K562 (cell line): ENCODE measurements around the gene SPRYD3. TPM values are rescaled to one million over a fixed set of nuclear protein-coding genes. Genes with fewer than 3 reads are reported as not detected.

ENCODE experiments used
- ATAC-seq: fragments of 200-7000 bp; cut with Tn5 transposase; 3 replicates; pipeline ENCODE4 v1.9.1; 2020; ENCODE audit warnings: moderate library complexity
- BruUV-seq: library from RNA; stranded (reverse); fragments of 400-500 nt; replicated peaks from 2 replicates; lab custom pipeline; 2021; lab: Mats Ljungman, UMichigan
- CTCF ChIA-PET: fragments of 300-600 bp; formaldehyde crosslinking; extraction: SDS; loops from one replicate; lab custom pipeline; 2021; ENCODE audit warnings: low intra/inter-chr PET ratio; lab: Yijun Ruan, JAX
- POLR2A ChIA-PET: fragments of 300-600, 350-650 bp; sonication (Branson Sonifier 250); formaldehyde crosslinking; extraction: SDS; loops from one replicate; lab custom pipeline; 2021; ENCODE audit warnings: antibody characterized with exemption, inconsistent platforms; lab: Yijun Ruan, JAX
- DNase-seq, 4 experiments: peaks; one replicate each; pipeline versions ENCODE4 v3.0.0 to v3.0.0-alpha.2; 2011 to 2018; ENCODE audit warnings: low spot score in 3 of 4, mixed read lengths in 3 of 4; ENCODE audit errors: extremely low read depth in 1 of 4
- FAIRE-seq: peaks from 2 replicates; lab custom pipeline; 2011; peaks lifted over from hg19 to GRCh38; lab: Jason Lieb, UNC
- H2AFZ ChIP-seq: 2 replicates; pipeline ENCODE4 v1.6.0; 2011; ENCODE audit warnings: low read depth, low read length, control low read depth, inconsistent platforms
- H3K27ac ChIP-seq: fragments of 200-600 bp; 3 replicates; pipeline ENCODE4 v1.8.0; 2011; ENCODE audit warnings: low read depth, mild to moderate bottlenecking, control low read depth, inconsistent platforms, low read length, moderate library complexity, mixed read lengths; ENCODE audit errors: extremely low read depth
- H3K27me3 ChIP-seq, 2 experiments: fragments of 300-600 bp in 1 of 2; 2 replicates in 1 of 2; 3 replicates in 1 of 2; pipeline versions ENCODE4 v1.6.0 to v1.8.0; 2011; ENCODE audit warnings: inconsistent platforms in 2 of 2, low read length in 2 of 2, mild to moderate bottlenecking in 1 of 2, mixed read lengths in 1 of 2, moderate library complexity in 1 of 2; ENCODE audit not compliant: control insufficient read depth in 2 of 2, insufficient read depth in 2 of 2
- H3K36me3 ChIP-seq: fragments of 300-600 bp; 3 replicates; pipeline ENCODE4 v1.8.0; 2011; ENCODE audit warnings: mild to moderate bottlenecking, low read length, inconsistent platforms; ENCODE audit not compliant: control insufficient read depth, insufficient read depth
- H3K4me1 ChIP-seq, 2 experiments: fragments of 200-600 bp in 1 of 2; replicated peaks in 1 of 2; 2 replicates in 1 of 2; 3 replicates in 1 of 2; pipeline versions ENCODE4 v1.5.1 to v1.8.0; 2011; ENCODE audit warnings: inconsistent platforms in 2 of 2, low read length in 2 of 2, mild to moderate bottlenecking in 1 of 2, mixed read lengths in 1 of 2, moderate library complexity in 1 of 2; ENCODE audit not compliant: control insufficient read depth in 2 of 2, insufficient read depth in 2 of 2
- H3K4me2 ChIP-seq: 2 replicates; pipeline ENCODE4 v1.6.1; 2011; ENCODE audit warnings: low read length, control low read depth, inconsistent platforms, mixed read lengths; ENCODE audit not compliant: insufficient read depth
- H3K4me3 ChIP-seq: fragments of 200-600 bp; sonication (generic), shearing (Covaris generic); 2 replicates; pipeline ENCODE4 v1.5.1; 2016; ENCODE audit warnings: control low read depth, inconsistent platforms
- H3K79me2 ChIP-seq: fragments of 200-600 bp; 3 replicates; pipeline ENCODE4 v1.8.0; 2011; ENCODE audit warnings: low read length, inconsistent platforms; ENCODE audit not compliant: control insufficient read depth, insufficient read depth
- H3K9ac ChIP-seq, 2 experiments: 2 replicates each; pipeline versions ENCODE4 v1.6.0 to v1.6.1; 2011; ENCODE audit warnings: low read depth in 2 of 2, low read length in 2 of 2, control low read depth in 1 of 2, inconsistent platforms in 1 of 2, mild to moderate bottlenecking in 1 of 2, mixed read lengths in 1 of 2; ENCODE audit not compliant: insufficient read depth in 1 of 2
- H3K9me1 ChIP-seq: one replicate; pipeline ENCODE4 v1.6.0; 2011; ENCODE audit warnings: inconsistent platforms, mild to moderate bottlenecking, low read length, moderate library complexity; ENCODE audit not compliant: control insufficient read depth, insufficient read depth
- H3K9me3 ChIP-seq: replicated peaks from 2 replicates; pipeline ENCODE4 v1.5.1; 2011; ENCODE audit warnings: low read depth, low read length, inconsistent platforms; ENCODE audit not compliant: control insufficient read depth, insufficient read depth
- H4K20me1 ChIP-seq: replicated peaks from 2 replicates; pipeline ENCODE4 v1.6.1; 2011; ENCODE audit warnings: low read length, inconsistent platforms, mixed read lengths; ENCODE audit not compliant: control insufficient read depth, insufficient read depth
- CREM ChIP-seq: IDR thresholded peaks from 2 replicates; pipeline ENCODE4 v1.6.1; 2014; ENCODE audit warnings: antibody characterized with exemption, low read depth
- CXXC5 ChIP-seq: fragments of 250-450 bp; sonication (Bioruptor Pico); IDR thresholded peaks from 2 replicates; pipeline ENCODE4 v1.8.0; 2022; ENCODE audit warnings: inconsistent platforms, mild to moderate bottlenecking, moderate library complexity
- E2F3 ChIP-seq: fragments of 250-450 bp; sonication (Bioruptor Pico); IDR thresholded peaks from 2 replicates; pipeline ENCODE4 v1.4.0; 2020; ENCODE audit warnings: mild to moderate bottlenecking
- ELF1 ChIP-seq: fragments of 200-800 bp; sonication (Bioruptor generic); IDR thresholded peaks from 2 replicates; pipeline ENCODE4 v1.6.1; 2016; ENCODE audit warnings: missing genetic modification characterization, missing compliant biosample characterization
- THAP12 ChIP-seq: fragments of 250-450 bp; sonication (Bioruptor Pico); IDR thresholded peaks from 2 replicates; pipeline ENCODE4 v1.9.0; 2021; ENCODE audit warnings: mild to moderate bottlenecking, inconsistent platforms
- TSHZ1 ChIP-seq: fragments of 250-450 bp; sonication (Bioruptor Pico); IDR thresholded peaks from 2 replicates; pipeline ENCODE4 v1.4.0; 2020; ENCODE audit warnings: mild to moderate bottlenecking, moderate library complexity
- ZBTB7A ChIP-seq: IDR thresholded peaks from 2 replicates; pipeline ENCODE4 v1.6.1; 2011; ENCODE audit warnings: low read depth, mild to moderate bottlenecking, low read length, moderate library complexity, borderline replicate concordance; ENCODE audit not compliant: control insufficient read depth
- ZBTB9 ChIP-seq: fragments of 450-650 bp; formaldehyde crosslinking; IDR thresholded peaks from 2 replicates; pipeline ENCODE4 v1.4.0; 2020; ENCODE audit warnings: mild to moderate bottlenecking, moderate library complexity
- ZFX ChIP-seq: sonication (generic); formaldehyde crosslinking; IDR thresholded peaks from 2 replicates; pipeline ENCODE4 v1.8.0; 2022; ENCODE audit warnings: mild to moderate bottlenecking, missing genetic modification reagents, moderate library complexity
- ZNF395 ChIP-seq: fragments of 200-800 bp; sonication (Bioruptor generic); IDR thresholded peaks from 2 replicates; pipeline ENCODE4 v1.6.1; 2017; ENCODE audit warnings: missing genetic modification characterization, missing compliant biosample characterization
- ZSCAN29 ChIP-seq: fragments of 450-650 bp; IDR thresholded peaks from 2 replicates; pipeline ENCODE4 v1.6.1; 2017
- WGBS: fragments of 100-300 bp; shearing (Covaris generic); methylation state at CpG from one replicate; pipeline ENCODE4 v1.1.6; 2016; ENCODE audit warnings: low coverage, mixed read lengths; ENCODE audit not compliant: insufficient coverage; ENCODE audit errors: missing lambda C conversion rate; 5-methylcytosine and 5-hydroxymethylcytosine counted together
- in situ Hi-C: fragments of 300-500 bp; cut with MboI; formaldehyde crosslinking; loops from 4 replicates; pipeline ENCODE4 v1.15.0; 2018; ENCODE audit warnings: inconsistent platforms, mixed read lengths
- intact Hi-C: fragments of 100-400 bp; cut with micrococcal nuclease; formaldehyde crosslinking; loops from 2 replicates; pipeline ENCODE4 v1.14.2; 2022
- polyA plus RNA-seq, 8 experiments: library from polyadenylated mRNA; depleted of rRNA in 4 of 8; stranded (reverse) in 5 of 8; unstranded in 3 of 8; fragments of >200 nt; fragmentation: Nextera tagmentation in 2 of 8; fragmentation: Illumina TruSeq in 1 of 8; extraction: Ambion mirVana in 2 of 8; extraction: Trizol in 1 of 8; gene quantifications; 2 replicates each; pipeline versions ENCODE4 v1.2.1 to v1.2.3, GENCODE V29; 2011 to 2014; ENCODE audit warnings: inconsistent platforms in 1 of 8, missing spikeins in 1 of 8
- total RNA-seq, 7 experiments: library from RNA; depleted of rRNA in 6 of 7; stranded (reverse); fragments of >200 nt in 6 of 7; fragmentation: Illumina TruSeq in 2 of 7; extraction: Trizol in 2 of 7; gene quantifications; 2 replicates each; pipeline versions ENCODE4 v1.2.1 to v1.2.3, GENCODE V29; 2011 to 2021; ENCODE audit warnings: low replicate concordance in 1 of 7

Gene SPRYD3
- total and polyA plus RNA-seq, 9 of the 15 experiments (the other 6 are each of a cell fraction or from before 2014, with no cell fraction given), result 1.5 to 13.6 (median 7.6) TPM

- Histone ChIP-seq H3K79me2 (peaks cover 4% of the 10 kb centered on the region; the same call in 1 of the 3 replicates), H3K27ac (peak overlapping the region; percentile 88; the same call in 1 of the 3 replicates), H3K9me3 (no peaks in the 10 kb centered on the region), H3K4me3 (peak overlapping the region; percentile 67), H3K27me3 (no peaks in the 10 kb centered on the region), H3K36me3 (peaks cover 6% of the 10 kb centered on the region; the same call in 2 of the 3 replicates), H3K4me1 (peaks cover 60 to 73% of the 10 kb centered on the region in 2 experiments), H3K9me1 (no peaks in the 10 kb centered on the region), H4K20me1 (peaks cover 4% of the 10 kb centered on the region), H3K4me2 (peak overlapping the region; percentile 14; the same call in 1 of the 2 replicates), H3K9ac (peak overlapping the region in 1 of 2 experiments; percentile 99; a peak in 3 of 4 replicates), H2AFZ (peak overlapping the region; percentile 50)
- intact Hi-C loops, result loop anchor here (5.0 kb wide), 1 partner anchor 40 kb away; the partner anchor contains the start of gene EIF4B
- DNase-seq, result peak; percentile 80 to 94 (median 94)
- CTCF ChIA-PET, result interaction anchor here (0.5 to 0.6 kb wide), 3 partner anchors 40 to 432 kb away, joined by 3 to 4 read pairs (median 4); partner anchors contain the start of gene IGFBP6
- no peak for FAIRE-seq
- POLR2A ChIA-PET, result interaction anchor here (0.6 to 3.8 kb wide), 8 partner anchors 8 to 463 kb away, joined by 3 to 20 read pairs (median 4); no protein-coding TSS in a partner anchor
- WGBS, result 11% methylated on average over 15 of the region's 94 CpGs
- BruUV-seq, result no TSS peak
- in situ Hi-C loops, result no loop called here
- ATAC-seq, result peak; percentile 61
- TF ChIP-seq ZBTB9 (0 out of 2 replicates have a peak, but pooled peaks have one; percentile 18), ZBTB7A (peak; percentile 86; the same call in 1 of the 2 replicates), ZFX (CRISPR knock-in tag) (peak; percentile 41; the same call in 1 of the 2 replicates), CXXC5 (peak; percentile 24), CREM (peak; percentile 70), ZSCAN29 (no peak), TSHZ1 (CRISPR knock-in tag) (no peak), THAP12 (CRISPR knock-in tag) (peak; percentile 34; the same call in 1 of the 2 replicates), E2F3 (no peak), ELF1 (tag) (0 out of 2 replicates have a peak, but pooled peaks have one; percentile 6), ZNF395 (peak; percentile 63; the same call in 1 of the 2 replicates)
Measured at GRCh38 chr12:53047221-53048032, 31.8 kb downstream of the SPRYD3 start.
